HL-60 (cell line): ENCODE results near the gene GTF2I.

Source experiments
- DNase-seq, 2 experiments: peaks; one replicate each; pipeline ENCODE4 v3.0.0-alpha.2; 2010 to 2020; ENCODE audit warnings: low read depth in 1 of 2, low spot score in 1 of 2
- H3K27ac ChIP-seq: fragments of 250-450 bp; sonication (Bioruptor Pico); replicated peaks from 2 replicates; pipeline ENCODE4 v1.5.1; 2020; ENCODE audit warnings: mild to moderate bottlenecking, moderate library complexity
- H3K27me3 ChIP-seq: fragments of 250-450 bp; sonication (Bioruptor Pico); 2 replicates; pipeline ENCODE4 v1.5.1; 2021; ENCODE audit warnings: mild to moderate bottlenecking, moderate library complexity; ENCODE audit not compliant: insufficient read depth, poor library complexity, severe bottlenecking
- H3K4me3 ChIP-seq: replicated peaks from 2 replicates; pipeline ENCODE4 v1.5.1; 2011; ENCODE audit warnings: mild to moderate bottlenecking, control low read depth, low read length; ENCODE audit not compliant: insufficient read depth
- GABPA ChIP-seq: IDR thresholded peaks from 2 replicates; pipeline ENCODE4 v1.6.1; 2012; ENCODE audit warnings: low read depth
- POLR2AphosphoS5 ChIP-seq: IDR thresholded peaks from 2 replicates; pipeline ENCODE4 v1.6.1; 2012; ENCODE audit warnings: low read depth
- SPI1 ChIP-seq: IDR thresholded peaks from 2 replicates; pipeline ENCODE4 v1.6.1; 2012; ENCODE audit warnings: low read depth, mild to moderate bottlenecking, borderline replicate concordance
- TF ChIP-seq, protein P1 (sequence below): IDR thresholded peaks from 2 replicates; pipeline ENCODE4 v1.6.1; 2012; ENCODE audit warnings: low read depth; ENCODE audit not compliant: insufficient replicate concordance
- TF ChIP-seq, protein P2 (sequence below): IDR thresholded peaks from one replicate; pipeline ENCODE4 v1.5.1; 2011; ENCODE audit warnings: low read length, control low read depth, inconsistent platforms; ENCODE audit not compliant: insufficient read depth

Gene GTF2I

DNA sequence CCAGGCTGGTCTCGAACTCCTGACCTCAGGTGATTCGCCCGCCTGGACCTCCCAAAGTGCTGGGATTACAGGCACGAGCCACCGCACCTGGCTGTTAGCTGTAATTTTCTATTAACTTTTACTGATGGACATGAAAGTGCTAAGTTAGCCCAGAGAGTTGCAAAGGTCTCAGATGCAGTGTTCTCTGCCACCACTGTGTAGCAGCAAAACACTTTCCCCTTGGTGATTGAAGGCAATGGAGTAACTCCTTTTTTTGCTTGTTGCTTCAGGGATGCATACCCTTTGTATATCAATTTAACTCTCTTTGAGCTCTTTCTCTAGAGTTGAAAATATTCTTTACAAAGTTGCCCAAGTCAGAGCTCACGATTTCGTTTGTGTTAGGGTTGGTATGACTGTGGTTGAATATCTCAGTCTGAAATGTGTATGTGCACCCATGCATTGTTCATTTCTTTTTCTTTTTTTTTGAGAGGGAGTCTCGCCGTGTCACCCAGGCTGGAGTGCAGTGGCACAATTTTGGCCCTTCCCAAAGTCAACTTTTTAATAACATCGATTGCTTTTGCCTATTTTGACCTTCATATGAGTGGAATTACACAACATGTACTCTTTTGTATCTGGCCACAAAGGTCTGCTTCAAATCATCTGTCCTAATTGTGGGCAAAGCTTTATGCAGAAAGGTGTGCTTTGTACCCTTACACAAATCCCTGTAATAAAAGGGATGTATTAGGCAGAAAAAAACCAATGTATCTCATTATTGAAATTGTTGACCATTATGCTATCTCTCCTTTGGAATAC is 52.6 kb downstream of the GTF2I start:
- H3K27me3 ChIP-seq = no peaks in the 10 kb centered on the region
- no peak overlapping the region for H3K27ac ChIP-seq
- TF ChIP-seq, protein P1, sequence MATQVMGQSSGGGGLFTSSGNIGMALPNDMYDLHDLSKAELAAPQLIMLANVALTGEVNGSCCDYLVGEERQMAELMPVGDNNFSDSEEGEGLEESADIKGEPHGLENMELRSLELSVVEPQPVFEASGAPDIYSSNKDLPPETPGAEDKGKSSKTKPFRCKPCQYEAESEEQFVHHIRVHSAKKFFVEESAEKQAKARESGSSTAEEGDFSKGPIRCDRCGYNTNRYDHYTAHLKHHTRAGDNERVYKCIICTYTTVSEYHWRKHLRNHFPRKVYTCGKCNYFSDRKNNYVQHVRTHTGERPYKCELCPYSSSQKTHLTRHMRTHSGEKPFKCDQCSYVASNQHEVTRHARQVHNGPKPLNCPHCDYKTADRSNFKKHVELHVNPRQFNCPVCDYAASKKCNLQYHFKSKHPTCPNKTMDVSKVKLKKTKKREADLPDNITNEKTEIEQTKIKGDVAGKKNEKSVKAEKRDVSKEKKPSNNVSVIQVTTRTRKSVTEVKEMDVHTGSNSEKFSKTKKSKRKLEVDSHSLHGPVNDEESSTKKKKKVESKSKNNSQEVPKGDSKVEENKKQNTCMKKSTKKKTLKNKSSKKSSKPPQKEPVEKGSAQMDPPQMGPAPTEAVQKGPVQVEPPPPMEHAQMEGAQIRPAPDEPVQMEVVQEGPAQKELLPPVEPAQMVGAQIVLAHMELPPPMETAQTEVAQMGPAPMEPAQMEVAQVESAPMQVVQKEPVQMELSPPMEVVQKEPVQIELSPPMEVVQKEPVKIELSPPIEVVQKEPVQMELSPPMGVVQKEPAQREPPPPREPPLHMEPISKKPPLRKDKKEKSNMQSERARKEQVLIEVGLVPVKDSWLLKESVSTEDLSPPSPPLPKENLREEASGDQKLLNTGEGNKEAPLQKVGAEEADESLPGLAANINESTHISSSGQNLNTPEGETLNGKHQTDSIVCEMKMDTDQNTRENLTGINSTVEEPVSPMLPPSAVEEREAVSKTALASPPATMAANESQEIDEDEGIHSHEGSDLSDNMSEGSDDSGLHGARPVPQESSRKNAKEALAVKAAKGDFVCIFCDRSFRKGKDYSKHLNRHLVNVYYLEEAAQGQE = no peak
- no peak for TF ChIP-seq GABPA
- TF ChIP-seq, protein P2, sequence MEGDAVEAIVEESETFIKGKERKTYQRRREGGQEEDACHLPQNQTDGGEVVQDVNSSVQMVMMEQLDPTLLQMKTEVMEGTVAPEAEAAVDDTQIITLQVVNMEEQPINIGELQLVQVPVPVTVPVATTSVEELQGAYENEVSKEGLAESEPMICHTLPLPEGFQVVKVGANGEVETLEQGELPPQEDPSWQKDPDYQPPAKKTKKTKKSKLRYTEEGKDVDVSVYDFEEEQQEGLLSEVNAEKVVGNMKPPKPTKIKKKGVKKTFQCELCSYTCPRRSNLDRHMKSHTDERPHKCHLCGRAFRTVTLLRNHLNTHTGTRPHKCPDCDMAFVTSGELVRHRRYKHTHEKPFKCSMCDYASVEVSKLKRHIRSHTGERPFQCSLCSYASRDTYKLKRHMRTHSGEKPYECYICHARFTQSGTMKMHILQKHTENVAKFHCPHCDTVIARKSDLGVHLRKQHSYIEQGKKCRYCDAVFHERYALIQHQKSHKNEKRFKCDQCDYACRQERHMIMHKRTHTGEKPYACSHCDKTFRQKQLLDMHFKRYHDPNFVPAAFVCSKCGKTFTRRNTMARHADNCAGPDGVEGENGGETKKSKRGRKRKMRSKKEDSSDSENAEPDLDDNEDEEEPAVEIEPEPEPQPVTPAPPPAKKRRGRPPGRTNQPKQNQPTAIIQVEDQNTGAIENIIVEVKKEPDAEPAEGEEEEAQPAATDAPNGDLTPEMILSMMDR = no peak
- no peak for TF ChIP-seq POLR2AphosphoS5
- TF ChIP-seq SPI1 = no peak
- H3K4me3 ChIP-seq = no peak overlapping the region
- DNase-seq = no peak

DNA sequence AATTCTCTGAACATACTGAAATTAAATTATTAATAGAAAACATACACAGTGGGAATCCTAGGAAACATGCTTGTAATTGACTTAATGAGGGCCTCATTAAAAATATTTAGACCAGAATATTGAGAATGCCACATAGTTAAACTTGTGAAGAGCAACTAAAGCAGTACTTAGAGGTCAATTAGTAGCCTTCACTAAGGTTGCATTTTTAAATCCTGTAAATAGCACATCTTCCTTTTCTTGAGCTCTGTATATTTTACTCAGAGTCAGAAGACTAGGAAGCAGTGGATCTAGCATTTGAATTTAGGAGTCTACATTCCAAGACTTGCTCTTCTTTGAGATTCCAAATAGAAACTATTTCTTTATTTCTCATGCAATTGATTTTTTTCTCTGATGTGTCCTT is 56.0 kb downstream of the GTF2I start:
- no peak overlapping the region for H3K27ac ChIP-seq
- no peaks in the 10 kb centered on the region for H3K27me3 ChIP-seq
- DNase-seq = no peak
- no peak overlapping the region for H3K4me3 ChIP-seq
- TF ChIP-seq POLR2AphosphoS5 (no peak), GABPA (no peak), SPI1 (no peak)
- TF ChIP-seq, protein P1 = no peak
- TF ChIP-seq, protein P2 = no peak

DNA sequence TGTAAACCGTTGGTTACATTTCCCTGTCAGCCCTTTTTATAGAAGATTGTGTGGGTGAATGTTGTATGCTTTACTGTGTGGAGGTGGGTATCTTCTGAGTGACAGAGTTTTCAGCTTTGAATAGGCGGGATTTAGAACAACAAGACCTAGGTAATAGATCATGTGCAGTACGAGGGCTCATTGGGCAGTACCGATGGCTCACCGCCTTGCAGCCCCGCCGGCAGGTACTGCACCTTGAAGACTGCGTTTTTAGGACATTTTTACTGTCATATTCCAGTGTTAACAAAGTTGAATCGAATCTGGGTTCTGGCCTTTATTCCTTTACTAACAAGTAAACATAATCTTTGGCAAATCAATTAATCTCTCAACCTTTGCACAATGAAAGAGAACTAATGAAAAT is 60.4 kb downstream of the GTF2I start:
- Histone ChIP-seq H3K27ac (no peak overlapping the region), H3K27me3 (no peaks in the 10 kb centered on the region), H3K4me3 (no peak overlapping the region)
- TF ChIP-seq POLR2AphosphoS5 (no peak), GABPA (no peak), SPI1 (no peak)
- TF ChIP-seq, protein P2 = no peak
- TF ChIP-seq, protein P1 = no peak
- DNase-seq = no peak
